SK-N-SH treated with all-trans-retinoic acid at 6 μM for 48 hours (cell line): ENCODE results near the gene DDX41.

Source experiments
- ATAC-seq: fragments of 200-7000 bp; cut with Tn5 transposase; 3 replicates; pipeline ENCODE4 v1.9.1; 2020; ENCODE audit warnings: mild to moderate bottlenecking, moderate library complexity
- ARNTL ChIP-seq: fragments of 450-650 bp; formaldehyde crosslinking; IDR thresholded peaks from 2 replicates; pipeline ENCODE4 v1.5.0; 2020; ENCODE audit warnings: low read depth, mild to moderate bottlenecking, moderate library complexity, borderline replicate concordance
- BACH2 ChIP-seq: fragments of 250-450 bp; sonication (Bioruptor Pico); IDR thresholded peaks from 2 replicates; pipeline ENCODE4 v1.9.0; 2021; ENCODE audit warnings: mild to moderate bottlenecking, borderline replicate concordance
- CREB5 ChIP-seq: fragments of 250-450 bp; sonication (Bioruptor Pico); IDR thresholded peaks from 2 replicates; pipeline ENCODE4 v1.5.1; 2020; ENCODE audit warnings: low read depth, mild to moderate bottlenecking, moderate library complexity
- CSDC2 ChIP-seq: fragments of 250-450 bp; sonication (Bioruptor Pico); IDR thresholded peaks from 2 replicates; pipeline ENCODE4 v1.5.0; 2020; ENCODE audit warnings: mild to moderate bottlenecking, moderate library complexity
- CSRNP3 ChIP-seq: fragments of 250-450 bp; sonication (Bioruptor Pico); IDR thresholded peaks from 2 replicates; pipeline ENCODE4 v1.5.1; 2021; ENCODE audit warnings: mild to moderate bottlenecking, moderate library complexity
- ESRRG ChIP-seq: fragments of 250-450 bp; sonication (Bioruptor Pico); IDR thresholded peaks from 2 replicates; pipeline ENCODE4 v1.6.1; 2021; ENCODE audit warnings: mild to moderate bottlenecking
- GLIS3 ChIP-seq: fragments of 250-450 bp; sonication (Bioruptor Pico); IDR thresholded peaks from 2 replicates; pipeline ENCODE4 v1.5.0; 2020; ENCODE audit warnings: mild to moderate bottlenecking, moderate library complexity
- ISL1 ChIP-seq: fragments of 250-450 bp; sonication (Bioruptor Pico); IDR thresholded peaks from 2 replicates; pipeline ENCODE4 v2.1.2; 2022; ENCODE audit warnings: mild to moderate bottlenecking, moderate library complexity
- PATZ1 ChIP-seq: fragments of 250-450 bp; sonication (Bioruptor Pico); IDR thresholded peaks from 2 replicates; pipeline ENCODE4 v1.8.0; 2020; ENCODE audit warnings: mild to moderate bottlenecking, moderate library complexity, borderline replicate concordance
- POU6F1 ChIP-seq: fragments of 250-450 bp; sonication (Bioruptor Pico); IDR thresholded peaks from 2 replicates; pipeline ENCODE4 v1.8.0; 2021; ENCODE audit warnings: low read depth, mild to moderate bottlenecking, moderate library complexity, borderline replicate concordance
- PPARA ChIP-seq: fragments of 250-450 bp; sonication (Bioruptor Pico); IDR thresholded peaks from 2 replicates; pipeline ENCODE4 v1.5.0; 2020; ENCODE audit warnings: mild to moderate bottlenecking, borderline replicate concordance
- RARB ChIP-seq: fragments of 250-450 bp; sonication (Bioruptor Pico); IDR thresholded peaks from 2 replicates; pipeline ENCODE4 v1.8.0; 2021; ENCODE audit warnings: mild to moderate bottlenecking, moderate library complexity
- SNAI2 ChIP-seq: fragments of 250-450 bp; sonication (Bioruptor Pico); IDR thresholded peaks from 2 replicates; pipeline ENCODE4 v1.5.0; 2020; ENCODE audit warnings: mild to moderate bottlenecking, moderate library complexity
- TCF4 ChIP-seq: fragments of 250-450 bp; sonication (Bioruptor Pico); IDR thresholded peaks from 2 replicates; pipeline ENCODE4 v1.8.0; 2021; ENCODE audit warnings: mild to moderate bottlenecking, moderate library complexity, borderline replicate concordance
- TOX ChIP-seq: fragments of 250-450 bp; sonication (Bioruptor Pico); IDR thresholded peaks from 2 replicates; pipeline ENCODE4 v1.8.0; 2021; ENCODE audit warnings: mild to moderate bottlenecking, moderate library complexity, borderline replicate concordance
- TSHZ2 ChIP-seq: fragments of 250-450 bp; sonication (Bioruptor Pico); IDR thresholded peaks from 2 replicates; pipeline ENCODE4 v1.5.0; 2020; ENCODE audit warnings: mild to moderate bottlenecking, moderate library complexity
- ZC3H10 ChIP-seq: fragments of 250-450 bp; sonication (Bioruptor Pico); IDR thresholded peaks from 2 replicates; pipeline ENCODE4 v1.5.1; 2021; ENCODE audit warnings: mild to moderate bottlenecking, moderate library complexity
- ZFP3 ChIP-seq: fragments of 250-450 bp; sonication (Bioruptor Pico); IDR thresholded peaks from 2 replicates; pipeline ENCODE4 v1.5.0; 2020; ENCODE audit warnings: mild to moderate bottlenecking, moderate library complexity
- ZFP30 ChIP-seq: fragments of 450-650 bp; formaldehyde crosslinking; IDR thresholded peaks from 2 replicates; pipeline ENCODE4 v1.5.0; 2022; ENCODE audit warnings: mild to moderate bottlenecking, moderate library complexity
- ZNF565 ChIP-seq: fragments of 450-650 bp; formaldehyde crosslinking; conservative IDR thresholded peaks from 2 replicates; pipeline ENCODE4 v1.5.0; 2020; ENCODE audit warnings: low read depth, mild to moderate bottlenecking, moderate library complexity
- ZNF70 ChIP-seq: fragments of 450-650 bp; formaldehyde crosslinking; IDR thresholded peaks from 2 replicates; pipeline ENCODE4 v1.5.0; 2020; ENCODE audit warnings: mild to moderate bottlenecking, moderate library complexity
- ZNF8 ChIP-seq: fragments of 450-650 bp; formaldehyde crosslinking; IDR thresholded peaks from 2 replicates; pipeline ENCODE4 v1.5.0; 2020; ENCODE audit warnings: mild to moderate bottlenecking, moderate library complexity

Gene DDX41

GRCh38 chr5:177519463-177520235 lies 2.9 kb upstream of the DDX41 start:
- TF ChIP-seq ZNF70 (CRISPR knock-in tag) (no peak), ZNF8 (CRISPR knock-in tag) (no peak), TOX (no peak), GLIS3 (CRISPR knock-in tag) (no peak), ISL1 (CRISPR knock-in tag) (no peak), TCF4 (CRISPR knock-in tag) (no peak), ZFP3 (no peak), CSRNP3 (CRISPR knock-in tag) (no peak), PATZ1 (CRISPR knock-in tag) (no peak), ESRRG (CRISPR knock-in tag) (no peak), PPARA (CRISPR knock-in tag) (no peak), TSHZ2 (no peak)
- ATAC-seq: no peak

GRCh38 chr5:177515580-177515979 lies 1.2 kb downstream of the DDX41 start:
- no peak for TF ChIP-seq BACH2 (CRISPR knock-in tag)
- TF ChIP-seq CREB5 (CRISPR knock-in tag): no peak
- TF ChIP-seq CSRNP3 (CRISPR knock-in tag): no peak
- TF ChIP-seq ARNTL (CRISPR knock-in tag): no peak
- TF ChIP-seq ZNF8 (CRISPR knock-in tag): no peak
- TF ChIP-seq ISL1 (CRISPR knock-in tag): no peak
- no peak for TF ChIP-seq TOX
- no peak for TF ChIP-seq ESRRG (CRISPR knock-in tag)
- no peak for TF ChIP-seq ZNF565
- no peak for TF ChIP-seq POU6F1
- no peak for TF ChIP-seq SNAI2 (CRISPR knock-in tag)
- no peak for TF ChIP-seq ZC3H10 (CRISPR knock-in tag)
- no peak for TF ChIP-seq PATZ1 (CRISPR knock-in tag)
- TF ChIP-seq ZFP3: no peak
- TF ChIP-seq TCF4 (CRISPR knock-in tag): no peak
- no peak for TF ChIP-seq RARB (CRISPR knock-in tag)
- no peak for TF ChIP-seq ZFP30 (CRISPR knock-in tag)
- TF ChIP-seq GLIS3 (CRISPR knock-in tag): no peak
- TF ChIP-seq CSDC2 (CRISPR knock-in tag): no peak
- TF ChIP-seq, all 23 proteins: peak for 0
- no peak for ATAC-seq
